Measurements from ENCODE around the gene VIPAS39. TPM values are rescaled to one million over a fixed set of nuclear protein-coding genes. Genes with fewer than 3 reads are reported as not detected.

The VIPAS39 gene
- total and polyA plus RNA-seq, 2 of the 13 experiments (the other 11 are each of a cell fraction or from before 2014, with no cell fraction given) = 13.3 to 21.5 TPM

GRCh38 chr14:77457522-77458248, at the start of gene VIPAS39, which contains the start of gene AHSA1 (continued):
- TF ChIP-seq, protein P1, sequence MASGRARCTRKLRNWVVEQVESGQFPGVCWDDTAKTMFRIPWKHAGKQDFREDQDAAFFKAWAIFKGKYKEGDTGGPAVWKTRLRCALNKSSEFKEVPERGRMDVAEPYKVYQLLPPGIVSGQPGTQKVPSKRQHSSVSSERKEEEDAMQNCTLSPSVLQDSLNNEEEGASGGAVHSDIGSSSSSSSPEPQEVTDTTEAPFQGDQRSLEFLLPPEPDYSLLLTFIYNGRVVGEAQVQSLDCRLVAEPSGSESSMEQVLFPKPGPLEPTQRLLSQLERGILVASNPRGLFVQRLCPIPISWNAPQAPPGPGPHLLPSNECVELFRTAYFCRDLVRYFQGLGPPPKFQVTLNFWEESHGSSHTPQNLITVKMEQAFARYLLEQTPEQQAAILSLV (CRISPR knock-in tag; IDR thresholded peaks at IDR 0.05; ENCODE audit: borderline replicate concordance) = no peak
- TF ChIP-seq THAP7 (CRISPR knock-in tag; IDR thresholded peaks at IDR 0.05) = peak; percentile 17; the same call in 1 of the 2 replicates
- 0 out of 2 replicates have a peak, but pooled peaks have one; percentile 4 for TF ChIP-seq IKZF5 (CRISPR knock-in tag; IDR thresholded peaks at IDR 0.05)
- TF ChIP-seq ZNF839 (CRISPR knock-in tag; IDR thresholded peaks at IDR 0.05; ENCODE audit: borderline replicate concordance) = peak; percentile 38; the same call in 1 of the 2 replicates
- TF ChIP-seq SMAD9 (CRISPR knock-in tag; IDR thresholded peaks at IDR 0.05) = 0 out of 2 replicates have a peak, but pooled peaks have one; percentile 64
- peak in 1 of 2 experiments; percentile 39; a peak in 1 of 4 replicates for TF ChIP-seq REST (IDR thresholded peaks at IDR 0.05; ENCODE audit: borderline replicate concordance in 1 of 2, low read depth in 1 of 2, low read length in 2 of 2)
- peak; percentile 52 for TF ChIP-seq KMT2A (CRISPR knock-in tag; IDR thresholded peaks at IDR 0.05)
- 0 out of 2 replicates have a peak, but pooled peaks have one; percentile 38 for TF ChIP-seq ZNF292 (CRISPR knock-in tag; IDR thresholded peaks at IDR 0.05; ENCODE audit: borderline replicate concordance, low read depth)
- TF ChIP-seq, protein P2, sequence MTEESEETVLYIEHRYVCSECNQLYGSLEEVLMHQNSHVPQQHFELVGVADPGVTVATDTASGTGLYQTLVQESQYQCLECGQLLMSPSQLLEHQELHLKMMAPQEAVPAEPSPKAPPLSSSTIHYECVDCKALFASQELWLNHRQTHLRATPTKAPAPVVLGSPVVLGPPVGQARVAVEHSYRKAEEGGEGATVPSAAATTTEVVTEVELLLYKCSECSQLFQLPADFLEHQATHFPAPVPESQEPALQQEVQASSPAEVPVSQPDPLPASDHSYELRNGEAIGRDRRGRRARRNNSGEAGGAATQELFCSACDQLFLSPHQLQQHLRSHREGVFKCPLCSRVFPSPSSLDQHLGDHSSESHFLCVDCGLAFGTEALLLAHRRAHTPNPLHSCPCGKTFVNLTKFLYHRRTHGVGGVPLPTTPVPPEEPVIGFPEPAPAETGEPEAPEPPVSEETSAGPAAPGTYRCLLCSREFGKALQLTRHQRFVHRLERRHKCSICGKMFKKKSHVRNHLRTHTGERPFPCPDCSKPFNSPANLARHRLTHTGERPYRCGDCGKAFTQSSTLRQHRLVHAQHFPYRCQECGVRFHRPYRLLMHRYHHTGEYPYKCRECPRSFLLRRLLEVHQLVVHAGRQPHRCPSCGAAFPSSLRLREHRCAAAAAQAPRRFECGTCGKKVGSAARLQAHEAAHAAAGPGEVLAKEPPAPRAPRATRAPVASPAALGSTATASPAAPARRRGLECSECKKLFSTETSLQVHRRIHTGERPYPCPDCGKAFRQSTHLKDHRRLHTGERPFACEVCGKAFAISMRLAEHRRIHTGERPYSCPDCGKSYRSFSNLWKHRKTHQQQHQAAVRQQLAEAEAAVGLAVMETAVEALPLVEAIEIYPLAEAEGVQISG (CRISPR knock-in tag; IDR thresholded peaks at IDR 0.05) = peak; percentile 89
- no peak; the same call in 1 of the 2 replicates for TF ChIP-seq HINFP (CRISPR knock-in tag; IDR thresholded peaks at IDR 0.05; ENCODE audit: low read depth)
- TF ChIP-seq, protein P3, sequence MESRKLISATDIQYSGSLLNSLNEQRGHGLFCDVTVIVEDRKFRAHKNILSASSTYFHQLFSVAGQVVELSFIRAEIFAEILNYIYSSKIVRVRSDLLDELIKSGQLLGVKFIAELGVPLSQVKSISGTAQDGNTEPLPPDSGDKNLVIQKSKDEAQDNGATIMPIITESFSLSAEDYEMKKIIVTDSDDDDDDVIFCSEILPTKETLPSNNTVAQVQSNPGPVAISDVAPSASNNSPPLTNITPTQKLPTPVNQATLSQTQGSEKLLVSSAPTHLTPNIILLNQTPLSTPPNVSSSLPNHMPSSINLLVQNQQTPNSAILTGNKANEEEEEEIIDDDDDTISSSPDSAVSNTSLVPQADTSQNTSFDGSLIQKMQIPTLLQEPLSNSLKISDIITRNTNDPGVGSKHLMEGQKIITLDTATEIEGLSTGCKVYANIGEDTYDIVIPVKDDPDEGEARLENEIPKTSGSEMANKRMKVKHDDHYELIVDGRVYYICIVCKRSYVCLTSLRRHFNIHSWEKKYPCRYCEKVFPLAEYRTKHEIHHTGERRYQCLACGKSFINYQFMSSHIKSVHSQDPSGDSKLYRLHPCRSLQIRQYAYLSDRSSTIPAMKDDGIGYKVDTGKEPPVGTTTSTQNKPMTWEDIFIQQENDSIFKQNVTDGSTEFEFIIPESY (CRISPR knock-in tag; IDR thresholded peaks at IDR 0.05) = 0 out of 2 replicates have a peak, but pooled peaks have one; percentile 4
- TF ChIP-seq SALL1 (CRISPR knock-in tag; IDR thresholded peaks at IDR 0.05) = peak; percentile 42; the same call in 1 of the 2 replicates
- TF ChIP-seq ARNTL (CRISPR knock-in tag; IDR thresholded peaks at IDR 0.05) = peak; percentile 58; the same call in 1 of the 2 replicates
